GM12874 (cell line): Measurements from ENCODE around the gene FNDC7.

Source experiments
- TF ChIP-seq, protein P1 (sequence below): IDR thresholded peaks from 2 replicates; pipeline ENCODE4 v1.5.1; 2011; ENCODE audit warnings: low read depth, mild to moderate bottlenecking, control low read depth, low read length, moderate library complexity; ENCODE audit not compliant: insufficient read depth

The FNDC7 gene

DNA sequence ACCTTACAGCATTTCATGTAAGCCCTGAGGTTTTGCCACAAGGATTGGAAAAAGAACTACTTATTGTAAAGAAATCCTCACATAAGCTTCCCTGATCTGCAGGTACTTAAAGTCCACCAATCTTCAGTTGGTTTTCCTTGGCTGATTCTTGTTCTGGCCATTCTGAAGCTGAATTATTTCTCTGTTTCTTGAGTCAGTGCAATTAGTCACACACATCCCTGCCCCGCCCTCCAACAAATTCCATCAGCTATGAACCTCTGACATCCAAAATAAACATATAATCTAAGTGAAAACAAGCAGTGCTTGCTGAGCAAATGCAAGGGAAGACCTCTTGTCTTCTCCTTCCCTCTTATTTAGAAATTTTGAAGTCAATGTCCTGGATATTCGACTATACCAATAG, 8.2 kb upstream of the FNDC7 start:
- TF ChIP-seq, protein P1, sequence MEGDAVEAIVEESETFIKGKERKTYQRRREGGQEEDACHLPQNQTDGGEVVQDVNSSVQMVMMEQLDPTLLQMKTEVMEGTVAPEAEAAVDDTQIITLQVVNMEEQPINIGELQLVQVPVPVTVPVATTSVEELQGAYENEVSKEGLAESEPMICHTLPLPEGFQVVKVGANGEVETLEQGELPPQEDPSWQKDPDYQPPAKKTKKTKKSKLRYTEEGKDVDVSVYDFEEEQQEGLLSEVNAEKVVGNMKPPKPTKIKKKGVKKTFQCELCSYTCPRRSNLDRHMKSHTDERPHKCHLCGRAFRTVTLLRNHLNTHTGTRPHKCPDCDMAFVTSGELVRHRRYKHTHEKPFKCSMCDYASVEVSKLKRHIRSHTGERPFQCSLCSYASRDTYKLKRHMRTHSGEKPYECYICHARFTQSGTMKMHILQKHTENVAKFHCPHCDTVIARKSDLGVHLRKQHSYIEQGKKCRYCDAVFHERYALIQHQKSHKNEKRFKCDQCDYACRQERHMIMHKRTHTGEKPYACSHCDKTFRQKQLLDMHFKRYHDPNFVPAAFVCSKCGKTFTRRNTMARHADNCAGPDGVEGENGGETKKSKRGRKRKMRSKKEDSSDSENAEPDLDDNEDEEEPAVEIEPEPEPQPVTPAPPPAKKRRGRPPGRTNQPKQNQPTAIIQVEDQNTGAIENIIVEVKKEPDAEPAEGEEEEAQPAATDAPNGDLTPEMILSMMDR = no peak

- TF ChIP-seq, protein P1 = no peak
These were observed 6.1 kb upstream of the FNDC7 start for GRCh38 chr1:108706643-108707042.

GRCh38 chr1:108708691-108709660, 3.7 kb upstream of the FNDC7 start:
- TF ChIP-seq, protein P1 = peak; percentile 60

- TF ChIP-seq, protein P1 = no peak
These were observed 3.2 kb downstream of the FNDC7 start for GRCh38 chr1:108715932-108716331.

- TF ChIP-seq, protein P1 = no peak
These were observed 3.9 kb downstream of the FNDC7 start for GRCh38 chr1:108716437-108717230.

DNA sequence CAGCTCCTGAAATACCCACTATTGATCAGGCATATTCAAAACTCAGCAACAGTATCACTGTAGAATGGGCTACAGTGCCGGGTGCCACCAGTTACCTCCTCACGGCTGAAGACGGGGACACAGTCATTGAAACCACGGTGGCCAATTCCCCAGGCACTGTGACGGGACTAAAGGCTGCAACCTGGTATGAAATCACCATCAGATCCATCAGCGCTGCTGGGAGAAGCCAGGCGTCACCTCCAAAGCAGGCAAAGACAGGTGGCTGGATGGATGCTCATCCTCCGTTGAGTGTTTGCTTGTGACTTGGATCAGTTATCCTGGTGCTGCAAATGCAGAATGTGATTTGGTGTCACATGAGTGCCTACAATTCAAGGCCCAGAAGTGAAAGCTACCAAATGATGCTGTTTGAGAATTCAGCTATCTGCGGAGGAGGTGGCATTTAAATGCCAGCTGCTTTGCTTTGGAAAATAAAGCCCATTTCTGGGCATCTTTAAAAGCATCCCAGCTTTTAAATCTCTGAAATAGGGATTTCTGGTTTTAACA, 5.1 kb downstream of the FNDC7 start:
- TF ChIP-seq, protein P1 = no peak
